ENCODE measurements around the gene EFTUD2. TPM values are rescaled to one million over a fixed set of nuclear protein-coding genes. Genes with fewer than 3 reads are reported as not detected.

EFTUD2 gene
- total and polyA plus RNA-seq, 2 donors (not counting 1 experiment from before 2014, with no cell fraction given): 88.0 to 154 TPM

DNA sequence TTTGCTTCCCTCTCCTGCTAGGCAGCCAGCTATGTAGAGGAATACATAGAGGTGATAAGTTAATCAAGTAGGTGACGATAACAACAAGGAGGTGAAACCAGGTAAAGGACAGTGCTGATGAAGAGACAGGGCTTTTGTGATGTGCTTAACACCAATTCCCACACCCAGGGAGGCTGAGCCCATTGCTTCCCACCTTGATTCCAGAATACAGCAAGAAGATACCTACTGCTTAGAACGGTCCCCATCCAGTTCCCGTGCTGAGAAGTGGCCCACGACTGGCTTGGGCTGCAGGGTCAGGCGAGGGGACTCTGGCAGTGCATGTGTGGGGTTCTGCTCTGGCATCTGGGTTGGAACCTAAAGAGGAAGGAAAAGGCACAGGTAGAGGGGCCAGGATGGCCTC is 32.1 kb upstream of the EFTUD2 start:
- no peak overlapping the region for H3K4me2 ChIP-seq (ENCODE audit: extremely low read depth, insufficient read depth, low read length)
- no peak overlapping the region for H3K9ac ChIP-seq (ENCODE audit: insufficient read depth, low read length)
- no peak for DNase-seq (ENCODE audit: low read depth in 2 of 2)
- no peaks in the 10 kb centered on the region for H3K4me1 ChIP-seq (ENCODE audit: control insufficient read depth, extremely low read depth, insufficient read depth, low read length)
- no peak for TF ChIP-seq EZH2 (IDR thresholded peaks at IDR 0.05; ENCODE audit: low read length, missing control alignments)
- TF ChIP-seq, protein P1, sequence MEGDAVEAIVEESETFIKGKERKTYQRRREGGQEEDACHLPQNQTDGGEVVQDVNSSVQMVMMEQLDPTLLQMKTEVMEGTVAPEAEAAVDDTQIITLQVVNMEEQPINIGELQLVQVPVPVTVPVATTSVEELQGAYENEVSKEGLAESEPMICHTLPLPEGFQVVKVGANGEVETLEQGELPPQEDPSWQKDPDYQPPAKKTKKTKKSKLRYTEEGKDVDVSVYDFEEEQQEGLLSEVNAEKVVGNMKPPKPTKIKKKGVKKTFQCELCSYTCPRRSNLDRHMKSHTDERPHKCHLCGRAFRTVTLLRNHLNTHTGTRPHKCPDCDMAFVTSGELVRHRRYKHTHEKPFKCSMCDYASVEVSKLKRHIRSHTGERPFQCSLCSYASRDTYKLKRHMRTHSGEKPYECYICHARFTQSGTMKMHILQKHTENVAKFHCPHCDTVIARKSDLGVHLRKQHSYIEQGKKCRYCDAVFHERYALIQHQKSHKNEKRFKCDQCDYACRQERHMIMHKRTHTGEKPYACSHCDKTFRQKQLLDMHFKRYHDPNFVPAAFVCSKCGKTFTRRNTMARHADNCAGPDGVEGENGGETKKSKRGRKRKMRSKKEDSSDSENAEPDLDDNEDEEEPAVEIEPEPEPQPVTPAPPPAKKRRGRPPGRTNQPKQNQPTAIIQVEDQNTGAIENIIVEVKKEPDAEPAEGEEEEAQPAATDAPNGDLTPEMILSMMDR (conservative IDR thresholded peaks at IDR 0.05 in 1 of 2, IDR thresholded peaks at IDR 0.05 in 1 of 2; ENCODE audit: low read depth in 1 of 2, low read length in 2 of 2): no peak
- H3K79me2 ChIP-seq (ENCODE audit: control insufficient read depth, insufficient read depth, low read length): peaks cover 6% of the 10 kb centered on the region
- no peaks in the 10 kb centered on the region for H3K27me3 ChIP-seq (ENCODE audit: control insufficient read depth, insufficient read depth, low read length)
- H2AFZ ChIP-seq (ENCODE audit: low read length): no peak overlapping the region
- peaks cover 22% of the 10 kb centered on the region for H3K36me3 ChIP-seq (ENCODE audit: control insufficient read depth, insufficient read depth, low read length)
- no peak overlapping the region for H3K4me3 ChIP-seq (replicated peaks in 1 of 4; ENCODE audit: control extremely low read depth in 1 of 4, insufficient read depth in 1 of 4, low read depth in 3 of 4, low read length in 4 of 4)
- H3K9me3 ChIP-seq (ENCODE audit: control insufficient read depth, insufficient read depth, low read depth, low read length): no peaks in the 10 kb centered on the region
- H3K27ac ChIP-seq (ENCODE audit: insufficient read depth, low read length): no peak overlapping the region
- no peaks in the 10 kb centered on the region for H4K20me1 ChIP-seq (ENCODE audit: control insufficient read depth, extremely low read depth, insufficient read depth, low read length)

DNA sequence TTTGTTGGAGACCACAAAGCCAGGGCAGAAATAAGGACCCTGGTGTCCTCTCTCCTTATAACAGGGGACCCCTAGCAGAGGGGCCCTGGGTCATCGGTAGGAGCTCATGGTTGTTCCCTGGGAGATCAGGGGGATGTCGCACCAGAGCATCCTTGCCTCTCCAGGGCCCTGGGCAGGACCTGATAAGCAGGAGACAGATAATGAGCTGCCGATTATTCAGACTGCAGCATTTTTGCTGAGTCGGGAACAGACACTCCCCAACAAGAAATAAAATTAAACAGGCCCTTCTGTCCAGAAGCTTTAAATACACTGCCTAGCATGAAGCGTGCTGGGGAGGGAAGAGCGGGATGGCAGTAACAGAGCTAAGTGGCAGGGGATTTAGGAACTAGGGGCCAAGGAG is 31.4 kb upstream of the EFTUD2 start:
- peaks cover 29% of the 10 kb centered on the region for H3K36me3 ChIP-seq (ENCODE audit: control insufficient read depth, insufficient read depth, low read length)
- H3K27me3 ChIP-seq (ENCODE audit: control insufficient read depth, insufficient read depth, low read length): no peaks in the 10 kb centered on the region
- no peak for DNase-seq (ENCODE audit: low read depth in 2 of 2)

GRCh38 chr17:44928950-44929720 is 29.9 kb upstream of the EFTUD2 start:
- Histone ChIP-seq H3K27me3 (ENCODE audit: control insufficient read depth, insufficient read depth, low read length) (no peaks in the 10 kb centered on the region), H3K9ac (ENCODE audit: insufficient read depth, low read length) (no peak overlapping the region), H3K79me2 (ENCODE audit: control insufficient read depth, insufficient read depth, low read length) (no peaks in the 10 kb centered on the region), H3K9me3 (ENCODE audit: control insufficient read depth, insufficient read depth, low read depth, low read length) (no peaks in the 10 kb centered on the region), H2AFZ (ENCODE audit: low read length) (no peak overlapping the region), H3K4me3 (replicated peaks in 1 of 4; ENCODE audit: control extremely low read depth in 1 of 4, insufficient read depth in 1 of 4, low read depth in 3 of 4, low read length in 4 of 4) (no peak overlapping the region), H3K27ac (ENCODE audit: insufficient read depth, low read length) (no peak overlapping the region), H3K36me3 (ENCODE audit: control insufficient read depth, insufficient read depth, low read length) (peaks cover 24% of the 10 kb centered on the region), H3K4me1 (ENCODE audit: control insufficient read depth, extremely low read depth, insufficient read depth, low read length) (no peaks in the 10 kb centered on the region), H3K4me2 (ENCODE audit: extremely low read depth, insufficient read depth, low read length) (no peak overlapping the region), H4K20me1 (ENCODE audit: control insufficient read depth, extremely low read depth, insufficient read depth, low read length) (no peaks in the 10 kb centered on the region)
- no peak for TF ChIP-seq EZH2 (IDR thresholded peaks at IDR 0.05; ENCODE audit: low read length, missing control alignments)
- TF ChIP-seq, protein P1 (conservative IDR thresholded peaks at IDR 0.05 in 1 of 2, IDR thresholded peaks at IDR 0.05 in 1 of 2; ENCODE audit: low read depth in 1 of 2, low read length in 2 of 2): no peak
- no peak for DNase-seq (ENCODE audit: low read depth in 2 of 2)

More for the DNA sequence above, 31.4 kb upstream of the EFTUD2 start:
- Histone ChIP-seq H3K4me1 (ENCODE audit: control insufficient read depth, extremely low read depth, insufficient read depth, low read length) (no peaks in the 10 kb centered on the region), H3K9me3 (ENCODE audit: control insufficient read depth, insufficient read depth, low read depth, low read length) (no peaks in the 10 kb centered on the region), H3K4me2 (ENCODE audit: extremely low read depth, insufficient read depth, low read length) (no peak overlapping the region), H3K9ac (ENCODE audit: insufficient read depth, low read length) (no peak overlapping the region), H4K20me1 (ENCODE audit: control insufficient read depth, extremely low read depth, insufficient read depth, low read length) (no peaks in the 10 kb centered on the region), H3K4me3 (replicated peaks in 1 of 4; ENCODE audit: control extremely low read depth in 1 of 4, insufficient read depth in 1 of 4, low read depth in 3 of 4, low read length in 4 of 4) (no peak overlapping the region), H3K27ac (ENCODE audit: insufficient read depth, low read length) (no peak overlapping the region), H2AFZ (ENCODE audit: low read length) (no peak overlapping the region), H3K79me2 (ENCODE audit: control insufficient read depth, insufficient read depth, low read length) (no peaks in the 10 kb centered on the region)
- TF ChIP-seq, protein P1 (conservative IDR thresholded peaks at IDR 0.05 in 1 of 2, IDR thresholded peaks at IDR 0.05 in 1 of 2; ENCODE audit: low read depth in 1 of 2, low read length in 2 of 2): no peak
- TF ChIP-seq EZH2 (IDR thresholded peaks at IDR 0.05; ENCODE audit: low read length, missing control alignments): no peak

Measured in fibroblast of lung (primary cell).